ENCODE measurements around the gene CMTM8.

CMTM8 gene

DNA sequence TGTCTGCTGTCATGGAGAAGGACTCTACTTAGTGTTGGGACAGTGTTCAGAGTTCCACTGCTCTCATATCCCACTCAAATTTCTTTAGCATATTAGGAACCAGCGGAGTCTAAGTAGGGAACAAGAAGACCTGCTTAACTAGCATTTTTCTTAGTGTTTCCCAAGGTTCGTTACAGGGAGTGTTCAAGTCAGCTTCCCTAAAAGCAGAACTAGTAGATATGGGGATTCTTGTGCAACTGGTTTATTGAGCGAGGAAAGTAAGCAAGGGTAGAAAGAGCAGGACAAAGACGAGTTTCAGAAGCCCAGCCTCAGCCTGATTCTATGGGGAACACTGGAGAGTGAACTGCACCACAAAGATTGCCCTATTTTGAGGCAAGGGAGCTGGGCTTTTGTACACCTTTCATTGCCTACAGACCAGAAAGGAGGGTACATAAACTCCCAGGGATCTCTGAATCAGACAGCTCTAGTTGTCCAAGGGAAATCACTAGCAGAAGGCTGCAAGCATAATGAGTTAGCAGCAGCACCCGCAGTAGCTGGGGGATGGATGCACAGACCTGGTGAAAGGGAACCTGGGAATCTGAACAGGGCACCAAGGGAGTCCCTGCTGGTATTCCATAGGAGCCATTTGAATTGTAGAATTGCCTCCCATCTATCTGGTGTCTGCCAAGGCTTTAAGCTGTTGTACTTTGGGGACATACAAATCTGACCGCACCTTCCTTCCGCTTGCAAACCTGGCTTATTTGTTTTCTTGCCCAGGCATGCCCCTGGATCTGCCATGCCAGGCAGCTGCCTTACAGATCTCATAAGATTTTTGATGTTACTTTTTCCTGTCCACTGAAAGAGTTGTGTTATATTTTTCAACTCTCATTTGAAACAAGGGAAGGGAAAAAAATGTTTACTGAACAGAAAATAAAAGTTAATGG, 168.3 kb downstream of the CMTM8 start:
- TF ChIP-seq, protein P1, sequence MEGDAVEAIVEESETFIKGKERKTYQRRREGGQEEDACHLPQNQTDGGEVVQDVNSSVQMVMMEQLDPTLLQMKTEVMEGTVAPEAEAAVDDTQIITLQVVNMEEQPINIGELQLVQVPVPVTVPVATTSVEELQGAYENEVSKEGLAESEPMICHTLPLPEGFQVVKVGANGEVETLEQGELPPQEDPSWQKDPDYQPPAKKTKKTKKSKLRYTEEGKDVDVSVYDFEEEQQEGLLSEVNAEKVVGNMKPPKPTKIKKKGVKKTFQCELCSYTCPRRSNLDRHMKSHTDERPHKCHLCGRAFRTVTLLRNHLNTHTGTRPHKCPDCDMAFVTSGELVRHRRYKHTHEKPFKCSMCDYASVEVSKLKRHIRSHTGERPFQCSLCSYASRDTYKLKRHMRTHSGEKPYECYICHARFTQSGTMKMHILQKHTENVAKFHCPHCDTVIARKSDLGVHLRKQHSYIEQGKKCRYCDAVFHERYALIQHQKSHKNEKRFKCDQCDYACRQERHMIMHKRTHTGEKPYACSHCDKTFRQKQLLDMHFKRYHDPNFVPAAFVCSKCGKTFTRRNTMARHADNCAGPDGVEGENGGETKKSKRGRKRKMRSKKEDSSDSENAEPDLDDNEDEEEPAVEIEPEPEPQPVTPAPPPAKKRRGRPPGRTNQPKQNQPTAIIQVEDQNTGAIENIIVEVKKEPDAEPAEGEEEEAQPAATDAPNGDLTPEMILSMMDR (IDR thresholded peaks at IDR 0.05; ENCODE audit: low read depth, low read length) = no peak
- H3K4me3 ChIP-seq (ENCODE audit: low read depth, low read length) = no peak overlapping the region
- H3K9me3 ChIP-seq = no peaks in the 10 kb centered on the region
- no peaks in the 10 kb centered on the region for H3K36me3 ChIP-seq
- H3K4me1 ChIP-seq = no peaks in the 10 kb centered on the region
- no peaks in the 10 kb centered on the region for H3K27me3 ChIP-seq
- DNase-seq = no peak

- H3K4me3 ChIP-seq (ENCODE audit: low read depth, low read length) = no peak overlapping the region
- DNase-seq = no peak
- no peaks in the 10 kb centered on the region for H3K9me3 ChIP-seq
- TF ChIP-seq, protein P1 (IDR thresholded peaks at IDR 0.05; ENCODE audit: low read depth, low read length) = no peak
- no peaks in the 10 kb centered on the region for H3K4me1 ChIP-seq
- H3K36me3 ChIP-seq = no peaks in the 10 kb centered on the region
- H3K27me3 ChIP-seq = no peaks in the 10 kb centered on the region
Observed at GRCh38 chr3:32410367-32411246, 172.1 kb downstream of the CMTM8 start.

DNA sequence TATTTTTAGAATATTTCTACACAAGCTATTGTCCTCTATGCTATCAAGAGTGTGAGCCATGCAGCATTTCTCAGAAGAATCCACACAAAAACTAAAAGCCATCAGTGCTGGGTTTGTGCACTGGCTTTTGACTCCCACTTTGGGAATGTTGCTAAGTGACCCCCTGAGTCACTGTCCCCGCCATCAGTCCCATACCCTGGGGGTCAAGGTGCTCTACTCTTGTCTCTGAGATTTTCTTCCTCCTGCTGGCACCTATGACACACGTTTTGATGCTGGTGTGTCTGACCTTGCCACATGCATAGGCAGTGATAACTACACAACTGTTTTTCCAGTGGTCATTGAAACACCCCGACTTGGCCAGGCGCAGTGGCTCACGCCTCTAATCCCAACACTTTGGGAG, 173.0 kb downstream of the CMTM8 start:
- H3K4me3 ChIP-seq (ENCODE audit: low read depth, low read length) = no peak overlapping the region
- no peaks in the 10 kb centered on the region for H3K4me1 ChIP-seq
- no peak for DNase-seq
- no peaks in the 10 kb centered on the region for H3K27me3 ChIP-seq
- TF ChIP-seq, protein P1 (IDR thresholded peaks at IDR 0.05; ENCODE audit: low read depth, low read length) = no peak
- no peaks in the 10 kb centered on the region for H3K36me3 ChIP-seq
- H3K9me3 ChIP-seq = no peaks in the 10 kb centered on the region

GRCh38 chr3:32412887-32413286, 174.4 kb downstream of the CMTM8 start:
- TF ChIP-seq, protein P1 (IDR thresholded peaks at IDR 0.05; ENCODE audit: low read depth, low read length) = no peak
- DNase-seq = no peak
- no peaks in the 10 kb centered on the region for H3K36me3 ChIP-seq

DNA sequence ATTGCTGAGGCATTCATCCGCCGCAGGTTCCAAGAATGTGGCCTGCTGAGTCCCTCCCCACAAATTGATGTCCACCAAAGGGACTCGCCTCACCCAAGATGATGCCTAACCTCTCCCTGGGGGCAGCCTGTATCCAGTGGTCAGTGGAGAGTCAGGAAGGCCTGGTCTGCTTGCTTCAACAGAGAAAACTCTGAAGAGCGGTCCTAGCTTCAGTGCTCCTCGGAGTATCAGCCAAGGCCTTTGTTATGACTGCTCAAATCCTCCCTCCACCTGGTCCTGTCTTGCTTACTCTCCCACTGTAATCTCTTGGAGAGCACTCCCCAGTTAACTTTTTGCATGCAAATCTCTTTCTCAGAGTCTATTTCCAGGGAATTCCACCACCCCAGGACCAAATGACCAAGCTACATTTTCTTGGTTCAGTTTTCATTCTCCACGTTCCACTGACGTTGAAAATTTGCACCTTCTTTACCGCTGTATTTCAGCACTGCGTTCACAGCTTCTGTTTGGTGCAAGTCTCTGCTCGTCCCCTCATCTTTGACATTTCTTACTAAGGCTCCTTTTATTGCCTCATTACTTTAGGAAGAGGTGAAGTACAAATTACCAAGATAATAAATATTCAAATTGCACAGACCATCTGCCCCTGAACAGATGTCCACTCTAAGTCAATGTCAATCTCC, 175.5 kb downstream of the CMTM8 start:
- no peaks in the 10 kb centered on the region for H3K36me3 ChIP-seq
- no peak for DNase-seq
- H3K4me3 ChIP-seq (ENCODE audit: low read depth, low read length) = no peak overlapping the region
- no peaks in the 10 kb centered on the region for H3K9me3 ChIP-seq
- no peaks in the 10 kb centered on the region for H3K4me1 ChIP-seq
- TF ChIP-seq, protein P1 (IDR thresholded peaks at IDR 0.05; ENCODE audit: low read depth, low read length) = no peak
- no peaks in the 10 kb centered on the region for H3K27me3 ChIP-seq

More at GRCh38 chr3:32412887-32413286, 174.4 kb downstream of the CMTM8 start:
- Histone ChIP-seq H3K27me3 (no peaks in the 10 kb centered on the region), H3K4me3 (ENCODE audit: low read depth, low read length) (no peak overlapping the region), H3K9me3 (no peaks in the 10 kb centered on the region), H3K4me1 (no peaks in the 10 kb centered on the region)
